Glutamatergic neuron (in vitro differentiated cells): Measurements from ENCODE around the gene CSPG4. TPM values are rescaled to one million over a fixed set of nuclear protein-coding genes. Genes with fewer than 3 reads are reported as not detected.

ENCODE experiments used
- DNase-seq: peaks from one replicate; pipeline ENCODE4 v3.0.0; 2022
- H3K27ac Mint-ChIP-seq: one replicate; pipeline ENCODE4 v1.8.0; 2020; ENCODE audit warnings: mild to moderate bottlenecking, mixed read lengths, inconsistent platforms; ENCODE audit not compliant: unreplicated experiment
- H3K27me3 Mint-ChIP-seq: one replicate; pipeline ENCODE4 v1.8.0; 2020; ENCODE audit warnings: mild to moderate bottlenecking, moderate library complexity, mixed read lengths, inconsistent platforms; ENCODE audit not compliant: unreplicated experiment
- H3K36me3 Mint-ChIP-seq: one replicate; pipeline ENCODE4 v1.8.0; 2020; ENCODE audit warnings: mild to moderate bottlenecking, mixed read lengths, inconsistent platforms; ENCODE audit not compliant: unreplicated experiment
- H3K4me1 Mint-ChIP-seq: one replicate; pipeline ENCODE4 v1.8.0; 2020; ENCODE audit warnings: mild to moderate bottlenecking, low read depth, mixed read lengths, inconsistent platforms; ENCODE audit not compliant: unreplicated experiment
- H3K4me3 Mint-ChIP-seq: one replicate; pipeline ENCODE4 v1.8.0; 2020; ENCODE audit warnings: mild to moderate bottlenecking, mixed read lengths, inconsistent platforms; ENCODE audit not compliant: unreplicated experiment
- H3K9me3 Mint-ChIP-seq: one replicate; pipeline ENCODE4 v1.8.0; 2020; ENCODE audit warnings: mild to moderate bottlenecking, moderate library complexity, mixed read lengths, inconsistent platforms; ENCODE audit not compliant: unreplicated experiment
- total RNA-seq: library from RNA; stranded (reverse); fragmentation: NEBNext Ultra II Directional; extraction: Animal tissue kit (Norgen Biotek cat#: 25700); gene quantifications from one replicate; pipeline ENCODE4 v1.2.1, GENCODE V29; 2021; ENCODE audit not compliant: unreplicated experiment
- TF ChIP-seq, protein P1 (sequence below): fragments of 200-600 bp; sonication (generic); IDR thresholded peaks from one replicate; pipeline ENCODE4 v1.5.0; 2021; ENCODE audit not compliant: partially characterized antibody, unreplicated experiment

The CSPG4 gene
- total RNA-seq, 1 donor from 2014 or later, result 1.1 TPM

DNA sequence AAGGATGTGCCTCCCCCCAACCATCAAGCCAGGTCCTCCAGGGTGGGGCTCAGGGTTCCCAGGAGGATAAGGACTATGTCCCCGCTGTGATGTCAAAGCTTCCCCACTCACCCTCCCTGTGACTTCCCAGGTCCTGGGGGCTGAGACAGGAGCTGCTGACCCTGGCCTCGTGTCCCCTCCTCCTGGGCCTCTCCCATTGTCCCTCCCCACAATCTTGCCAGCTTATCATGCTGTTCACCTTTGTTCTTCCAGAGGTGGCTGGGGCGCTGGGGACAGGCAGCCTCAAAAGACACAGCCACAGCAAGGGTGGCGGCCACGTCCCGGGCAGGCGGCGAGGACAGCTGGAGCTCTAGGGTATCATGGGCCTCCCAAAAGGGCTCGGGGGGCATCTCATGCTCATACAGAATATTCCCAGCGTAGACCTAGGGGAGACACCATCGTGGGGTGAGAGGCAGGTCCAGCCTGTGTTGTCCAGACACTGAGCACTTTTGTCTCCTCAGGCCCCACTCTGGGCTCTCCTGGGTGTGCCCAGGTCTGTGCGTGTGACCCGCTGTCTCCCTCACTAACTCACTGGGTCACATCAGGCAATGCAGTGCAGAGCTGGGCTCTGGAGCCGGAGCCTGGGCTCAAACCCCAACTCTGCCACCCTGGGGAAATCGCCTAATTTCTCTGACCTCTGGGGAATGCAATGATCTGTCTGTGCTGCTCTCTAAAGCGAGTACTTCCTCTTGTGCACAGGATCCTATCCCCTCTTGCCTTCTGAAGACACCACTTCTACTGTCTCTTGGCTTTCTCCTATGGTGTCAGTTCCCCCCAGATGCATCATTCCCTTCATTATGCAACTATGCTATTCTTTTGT lies 35.0 kb downstream of the CSPG4 start:
- H3K9me3 Mint-ChIP-seq, result peaks cover 6% of the 10 kb centered on the region
- TF ChIP-seq, protein P1, sequence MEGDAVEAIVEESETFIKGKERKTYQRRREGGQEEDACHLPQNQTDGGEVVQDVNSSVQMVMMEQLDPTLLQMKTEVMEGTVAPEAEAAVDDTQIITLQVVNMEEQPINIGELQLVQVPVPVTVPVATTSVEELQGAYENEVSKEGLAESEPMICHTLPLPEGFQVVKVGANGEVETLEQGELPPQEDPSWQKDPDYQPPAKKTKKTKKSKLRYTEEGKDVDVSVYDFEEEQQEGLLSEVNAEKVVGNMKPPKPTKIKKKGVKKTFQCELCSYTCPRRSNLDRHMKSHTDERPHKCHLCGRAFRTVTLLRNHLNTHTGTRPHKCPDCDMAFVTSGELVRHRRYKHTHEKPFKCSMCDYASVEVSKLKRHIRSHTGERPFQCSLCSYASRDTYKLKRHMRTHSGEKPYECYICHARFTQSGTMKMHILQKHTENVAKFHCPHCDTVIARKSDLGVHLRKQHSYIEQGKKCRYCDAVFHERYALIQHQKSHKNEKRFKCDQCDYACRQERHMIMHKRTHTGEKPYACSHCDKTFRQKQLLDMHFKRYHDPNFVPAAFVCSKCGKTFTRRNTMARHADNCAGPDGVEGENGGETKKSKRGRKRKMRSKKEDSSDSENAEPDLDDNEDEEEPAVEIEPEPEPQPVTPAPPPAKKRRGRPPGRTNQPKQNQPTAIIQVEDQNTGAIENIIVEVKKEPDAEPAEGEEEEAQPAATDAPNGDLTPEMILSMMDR, result no peak
- H3K4me3 Mint-ChIP-seq, result no peak overlapping the region
- no peaks in the 10 kb centered on the region for H3K36me3 Mint-ChIP-seq
- H3K4me1 Mint-ChIP-seq, result peaks cover 4% of the 10 kb centered on the region
- H3K27me3 Mint-ChIP-seq, result peaks cover 4% of the 10 kb centered on the region
- DNase-seq, result no peak
- H3K27ac Mint-ChIP-seq, result no peak overlapping the region

DNA sequence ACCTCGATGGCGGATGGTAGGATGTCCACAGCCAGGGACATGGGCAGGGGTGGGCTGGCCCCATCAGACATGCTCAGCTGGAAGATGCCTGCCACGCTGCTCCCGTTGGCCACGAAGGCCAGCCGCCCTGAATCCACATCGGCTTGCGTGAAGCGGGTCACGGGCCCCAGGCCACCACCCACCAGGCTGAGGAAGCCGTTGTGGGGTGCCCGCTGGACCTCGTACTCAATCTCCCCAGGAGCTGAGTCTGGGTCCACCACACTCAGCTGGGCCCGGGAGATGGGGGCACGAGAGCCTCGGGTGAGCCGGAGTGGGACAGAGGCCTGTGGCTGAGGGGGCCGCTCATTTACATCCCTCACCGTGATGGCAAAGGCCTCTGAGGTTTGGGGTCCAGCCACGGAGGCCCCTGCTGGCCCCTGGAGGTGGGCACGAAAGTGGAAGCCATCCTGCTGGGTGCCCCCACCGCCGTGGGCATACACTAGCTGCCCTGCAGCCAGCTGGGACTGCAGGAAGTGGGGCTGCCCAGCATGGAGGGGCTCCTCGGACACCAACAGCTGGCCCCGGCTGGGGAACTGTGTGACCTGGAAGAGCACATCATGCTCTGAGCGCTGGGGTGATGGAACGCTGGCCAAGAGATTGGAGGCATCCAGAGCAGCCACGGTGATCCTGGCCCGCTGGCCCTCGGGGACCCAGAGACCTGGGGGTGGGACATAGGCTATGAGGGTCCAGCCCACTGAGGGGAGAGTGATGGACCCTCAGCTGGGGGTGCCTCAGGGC lies 35.8 kb downstream of the CSPG4 start:
- Mint-ChIP-seq H3K4me3 (no peak overlapping the region), H3K4me1 (peaks cover 7% of the 10 kb centered on the region), H3K27ac (no peak overlapping the region), H3K9me3 (peaks cover 6% of the 10 kb centered on the region), H3K27me3 (peaks cover 4% of the 10 kb centered on the region), H3K36me3 (no peaks in the 10 kb centered on the region)
- DNase-seq, result no peak
- TF ChIP-seq, protein P1, result no peak

DNA sequence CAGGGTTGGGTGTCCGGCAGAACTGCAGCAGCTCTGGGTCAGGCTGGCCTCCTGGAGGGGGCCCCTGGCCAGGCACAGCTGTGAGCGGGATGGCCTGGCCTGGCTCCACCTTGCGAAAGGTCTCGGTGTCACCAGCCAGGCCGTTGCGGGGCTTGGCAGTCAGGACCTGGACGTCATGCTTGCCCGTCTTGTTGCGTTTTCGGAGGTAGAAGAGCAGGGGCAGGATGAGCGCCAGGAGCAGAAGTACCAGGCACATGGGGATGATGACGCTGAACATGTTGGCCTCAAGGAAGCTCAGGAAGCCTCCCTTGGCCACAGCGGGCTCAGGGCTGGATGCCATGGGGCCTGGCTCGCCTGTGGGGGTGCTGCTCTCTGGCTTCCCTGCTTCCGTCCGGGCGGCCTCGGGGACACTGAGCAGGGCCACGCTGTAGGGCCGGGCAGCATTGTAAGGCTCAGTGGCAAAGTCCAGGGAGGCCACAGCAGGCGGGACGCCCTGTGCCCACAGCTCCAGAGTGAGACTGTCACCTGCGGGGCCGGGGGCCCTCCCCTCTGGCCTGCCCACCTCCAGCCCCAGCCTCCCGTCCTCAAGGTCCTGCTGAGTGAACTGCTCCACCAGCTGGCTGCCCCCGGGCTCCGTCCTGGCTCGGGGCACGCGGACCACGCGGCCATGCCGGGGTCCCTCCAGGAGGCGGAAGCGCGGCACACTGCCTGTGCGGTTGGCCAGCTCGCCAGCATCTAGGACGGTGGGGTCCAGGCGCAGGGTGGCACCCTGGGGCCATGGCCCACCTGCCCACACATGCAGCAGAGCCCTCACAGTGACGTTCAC lies 36.9 kb downstream of the CSPG4 start:
- TF ChIP-seq, protein P1, result no peak
- Mint-ChIP-seq H3K36me3 (no peaks in the 10 kb centered on the region), H3K27ac (no peak overlapping the region), H3K4me1 (peaks cover 7% of the 10 kb centered on the region), H3K4me3 (no peak overlapping the region), H3K27me3 (no peaks in the 10 kb centered on the region), H3K9me3 (peaks cover 6% of the 10 kb centered on the region)
- no peak for DNase-seq

DNA sequence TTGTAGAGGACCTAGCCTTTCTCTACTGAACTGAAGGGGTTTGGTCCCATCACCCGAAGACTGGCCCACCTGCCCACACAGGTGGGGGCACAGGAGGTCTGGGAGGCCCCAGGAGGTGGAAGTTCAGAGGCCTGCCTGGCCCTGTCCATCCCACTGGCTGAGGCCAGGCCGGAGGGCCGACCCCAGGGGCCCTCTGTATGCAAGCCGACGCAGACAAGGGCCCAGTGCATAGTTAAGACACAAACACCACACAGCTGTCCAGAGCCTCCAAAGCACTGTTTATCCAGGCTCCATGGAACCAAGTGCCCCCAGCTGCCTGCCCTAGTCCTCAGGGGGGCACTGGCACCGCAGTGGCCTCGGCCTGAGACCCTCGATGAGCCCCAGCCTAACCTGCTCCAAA lies 38.3 kb downstream of the CSPG4 start:
- Mint-ChIP-seq H3K36me3 (no peaks in the 10 kb centered on the region), H3K4me1 (peaks cover 7% of the 10 kb centered on the region), H3K4me3 (no peak overlapping the region), H3K27me3 (no peaks in the 10 kb centered on the region), H3K9me3 (peaks cover 3% of the 10 kb centered on the region), H3K27ac (no peak overlapping the region)
- TF ChIP-seq, protein P1, result no peak
- DNase-seq, result no peak
